NCI-H446 treated with DMSO at 0.1 percent for 48 hours (cell line): ENCODE data around the gene NCAPG2.
"Not testable (repeated sequence)": the region's sequence is repeated elsewhere in the genome, so short reads cannot be mapped to it uniquely, and the experiment has no call there.

Experiments used
- DNase-seq: peaks from one replicate; lab custom pipeline; 2025; lab: John Stamatoyannopoulos, UW

The NCAPG2 gene

DNA sequence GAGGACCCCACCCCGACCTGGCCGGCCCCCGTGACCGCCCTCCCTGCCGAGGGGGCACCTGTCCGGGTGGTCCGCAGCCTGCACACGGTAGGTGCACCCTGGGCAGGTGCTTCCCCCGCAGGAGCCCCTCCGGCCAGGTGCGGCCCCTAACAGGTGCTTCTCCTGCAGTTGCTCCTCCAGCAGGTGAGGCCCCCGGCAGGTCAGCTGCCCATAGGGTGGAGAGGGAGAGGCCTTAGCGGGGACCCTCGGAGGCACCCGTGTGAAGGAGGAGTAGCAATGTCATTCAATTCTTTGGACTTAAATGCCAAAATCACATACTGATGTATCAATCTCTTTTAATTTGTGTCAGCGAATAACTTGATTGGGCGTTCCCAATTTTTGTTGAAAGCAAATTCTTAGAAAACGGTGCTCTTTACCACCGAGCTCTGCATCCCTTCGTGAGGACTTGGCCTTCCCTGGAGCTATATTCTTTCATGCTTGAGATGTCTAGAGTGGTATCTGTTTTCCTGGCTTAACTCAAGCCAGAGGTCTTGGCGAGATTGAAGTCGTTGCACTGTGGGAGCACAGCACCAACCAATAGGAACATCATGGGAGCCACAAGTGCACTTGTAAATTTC lies 738 bp upstream of the NCAPG2 start:
- no peak for DNase-seq

DNA sequence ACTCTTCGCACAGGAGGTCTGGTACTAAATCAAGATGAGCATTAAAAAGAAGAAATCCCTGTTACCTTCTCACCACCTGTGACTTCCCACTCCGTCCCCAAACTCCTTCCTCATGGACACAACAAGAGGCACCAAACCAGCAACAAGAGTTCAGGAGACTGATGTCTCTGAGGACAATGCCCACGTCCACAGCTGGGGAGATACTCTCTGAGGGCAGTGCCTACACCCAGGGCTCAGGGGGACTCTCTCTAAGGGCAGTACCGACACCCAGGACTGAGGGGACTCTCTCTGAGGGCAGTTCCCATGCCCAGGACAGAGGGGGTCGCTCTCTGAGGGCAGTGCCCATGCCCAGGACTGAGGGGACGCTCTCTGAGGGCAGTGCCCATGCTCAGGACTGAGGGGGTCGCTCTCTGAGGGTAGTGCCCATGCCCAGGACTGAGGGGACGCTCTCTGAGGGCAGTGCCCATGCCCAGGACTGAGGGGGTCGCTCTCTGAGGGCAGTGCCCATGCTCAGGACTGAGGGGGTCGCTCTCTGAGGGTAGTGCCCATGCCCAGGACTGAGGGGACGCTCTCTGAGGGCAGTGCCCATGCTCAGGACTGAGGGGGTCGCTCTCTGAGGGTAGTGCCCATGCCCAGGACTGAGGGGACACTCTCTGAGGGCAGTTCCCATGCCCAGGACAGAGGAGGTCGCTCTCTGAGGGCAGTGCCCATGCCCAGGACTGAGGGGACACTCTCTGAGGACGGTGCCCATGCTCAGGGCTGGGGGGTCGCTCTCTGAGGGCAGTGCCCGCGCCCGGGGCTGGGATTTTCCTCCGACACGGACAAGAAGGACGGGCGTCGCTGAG lies 703 bp downstream of the NCAPG2 start:
- DNase-seq, result not testable (repeated sequence)

DNA sequence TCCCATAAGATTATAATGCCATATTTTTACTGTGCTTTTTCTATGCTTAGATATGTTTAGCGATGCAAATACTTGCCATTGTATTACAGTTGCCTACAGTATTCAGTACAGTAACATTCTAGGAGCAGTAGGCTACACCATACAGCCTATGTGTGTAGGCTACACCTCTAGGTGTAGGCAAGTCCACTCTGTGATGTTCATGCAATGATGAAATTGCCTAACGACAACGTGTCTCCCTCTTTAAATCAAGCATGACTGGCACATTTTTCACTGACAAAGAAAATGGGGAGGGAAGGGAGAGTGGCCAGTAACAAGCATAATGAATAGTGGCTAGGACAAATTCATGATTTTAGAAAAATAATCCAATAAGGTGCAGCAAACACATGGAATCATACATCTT lies 1.7 kb downstream of the NCAPG2 start:
- DNase-seq, result no peak

DNA sequence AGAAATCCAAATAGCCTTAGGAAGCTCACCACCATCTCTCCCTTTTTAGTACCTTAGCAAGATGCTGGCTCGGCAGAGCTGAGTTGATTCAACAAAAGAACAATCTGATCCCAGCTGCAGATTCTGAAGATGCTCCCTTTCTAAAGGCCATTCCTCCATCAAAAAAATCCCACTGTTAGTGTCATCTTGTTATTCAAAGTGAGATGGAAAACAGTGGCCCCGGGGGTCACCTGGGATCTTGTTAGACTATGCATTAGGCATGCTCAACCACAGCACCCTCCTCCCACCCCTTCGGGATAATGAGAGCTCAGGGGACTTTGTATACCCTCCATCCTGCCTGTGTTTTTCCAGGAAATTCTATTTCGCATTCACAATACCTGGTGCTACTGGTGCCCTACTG lies 2.4 kb downstream of the NCAPG2 start:
- no peak for DNase-seq

DNA sequence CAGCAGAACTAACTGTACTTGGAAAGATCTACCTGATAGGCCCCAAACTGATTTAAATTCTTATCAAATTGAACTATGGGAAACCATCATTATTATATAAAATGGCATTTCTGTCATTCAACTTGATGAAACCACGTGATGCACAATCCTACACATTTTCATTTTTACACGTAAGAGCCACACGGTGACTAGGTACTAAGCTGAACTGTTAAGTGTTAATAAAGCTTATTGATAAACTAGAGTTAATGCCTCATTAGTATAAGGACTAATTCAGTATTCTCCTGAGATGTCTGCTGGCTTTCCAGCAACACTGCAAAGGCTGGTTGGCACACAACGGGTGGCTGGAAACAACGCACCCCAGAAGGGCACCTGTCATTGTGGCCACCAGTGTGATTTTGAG lies 4.6 kb downstream of the NCAPG2 start:
- DNase-seq, result no peak

DNA sequence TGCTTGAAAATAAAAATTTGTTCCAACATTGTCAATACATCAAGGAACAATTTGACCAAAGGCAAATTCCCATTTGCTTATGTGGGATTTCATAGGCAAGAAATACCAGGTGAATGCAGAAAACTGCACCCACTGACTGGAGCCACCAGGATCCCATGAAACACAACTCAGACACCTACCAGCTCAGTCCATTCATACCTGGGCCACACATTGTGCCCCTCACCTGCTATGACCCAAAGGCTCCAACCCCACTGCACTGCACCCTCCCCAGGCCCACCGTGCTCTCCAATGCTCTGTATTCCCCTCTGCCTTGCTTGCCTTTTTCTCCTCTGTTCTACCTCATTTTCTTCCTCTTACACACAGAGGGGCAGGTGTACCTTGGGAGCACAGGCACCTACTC lies 5.3 kb downstream of the NCAPG2 start:
- DNase-seq, result no peak

GRCh38 chr7:158698657-158699195 lies 5.9 kb downstream of the NCAPG2 start:
- no peak for DNase-seq

GRCh38 chr7:158697597-158697996 lies 7.0 kb downstream of the NCAPG2 start:
- DNase-seq, result not testable (repeated sequence)

DNA sequence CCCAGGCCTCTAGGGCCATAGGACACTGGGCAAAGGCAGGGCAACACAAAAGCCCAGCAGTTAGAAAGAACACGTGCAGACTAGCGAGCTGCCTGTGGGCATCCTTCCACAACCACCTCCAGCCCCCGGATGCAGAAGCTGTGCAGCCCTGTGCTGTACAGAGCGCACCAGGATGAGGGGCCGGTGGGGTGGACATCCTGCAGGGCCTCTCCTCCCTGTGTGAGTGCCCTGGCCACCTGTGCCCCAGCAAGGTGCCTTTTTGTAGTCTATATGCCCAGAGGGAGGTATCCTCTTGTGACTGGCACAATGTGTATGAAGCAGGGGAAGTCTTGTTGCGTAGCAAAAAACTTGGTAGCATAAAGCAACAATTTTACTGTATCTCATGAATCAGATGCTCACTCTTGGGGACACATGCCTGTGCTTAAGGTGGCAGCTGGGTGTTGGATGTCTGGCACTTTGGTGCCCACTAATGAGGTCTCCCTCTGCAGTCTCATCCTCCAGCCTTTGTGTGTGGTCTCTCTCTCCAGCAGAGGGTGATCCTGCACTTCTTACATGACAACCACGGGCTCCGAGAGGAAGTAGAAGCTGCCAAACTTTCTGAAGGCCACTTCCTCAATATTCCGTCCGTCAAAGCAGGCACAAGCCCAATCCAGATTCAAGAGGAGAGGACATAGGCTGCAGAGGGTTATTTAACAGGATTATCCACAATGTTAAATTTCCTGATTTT lies 8.7 kb downstream of the NCAPG2 start:
- no peak for DNase-seq

DNA sequence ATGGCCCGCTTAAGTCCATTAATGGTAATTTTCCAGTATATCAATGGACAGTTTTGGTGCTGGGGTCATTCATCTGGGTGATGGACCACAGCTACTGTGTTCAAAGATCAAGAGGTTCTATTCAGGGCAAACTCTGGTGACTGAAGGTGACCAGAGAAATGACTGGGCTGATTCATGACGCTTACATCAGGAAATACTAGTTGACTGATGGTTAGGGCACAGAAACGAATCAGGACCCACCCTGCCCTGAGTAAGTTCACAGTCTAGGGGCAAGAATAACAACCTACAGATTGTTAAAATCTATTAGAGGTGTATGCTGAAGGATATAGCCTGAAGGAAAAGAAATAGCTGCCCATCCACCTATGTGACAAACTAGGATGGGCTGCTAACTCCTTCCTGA lies 9.5 kb downstream of the NCAPG2 start:
- DNase-seq, result no peak

GRCh38 chr7:158694650-158695049 lies 10.0 kb downstream of the NCAPG2 start:
- DNase-seq, result no peak

- DNase-seq, result no peak
Measured at GRCh38 chr7:158689488-158689887, 15.1 kb downstream of the NCAPG2 start.

DNA sequence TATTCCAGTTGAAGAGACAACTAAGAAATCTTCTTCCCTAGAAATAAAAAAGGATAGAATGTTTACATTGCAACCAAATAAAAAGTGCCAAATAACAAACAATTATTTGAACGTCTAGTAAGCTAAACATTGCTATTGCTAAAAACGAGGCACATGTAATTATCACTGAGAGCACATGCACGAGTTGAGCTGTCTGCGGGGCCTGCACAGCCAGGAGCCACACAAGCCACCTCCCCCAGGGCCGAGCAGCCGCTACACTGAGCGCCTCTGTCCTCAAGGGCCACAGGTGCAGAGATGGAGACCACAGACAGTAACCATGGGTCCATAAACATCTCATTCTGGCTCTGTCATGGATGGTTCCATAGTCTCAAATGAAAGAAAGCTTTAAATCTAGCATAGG lies 17.2 kb downstream of the NCAPG2 start:
- no peak for DNase-seq

DNA sequence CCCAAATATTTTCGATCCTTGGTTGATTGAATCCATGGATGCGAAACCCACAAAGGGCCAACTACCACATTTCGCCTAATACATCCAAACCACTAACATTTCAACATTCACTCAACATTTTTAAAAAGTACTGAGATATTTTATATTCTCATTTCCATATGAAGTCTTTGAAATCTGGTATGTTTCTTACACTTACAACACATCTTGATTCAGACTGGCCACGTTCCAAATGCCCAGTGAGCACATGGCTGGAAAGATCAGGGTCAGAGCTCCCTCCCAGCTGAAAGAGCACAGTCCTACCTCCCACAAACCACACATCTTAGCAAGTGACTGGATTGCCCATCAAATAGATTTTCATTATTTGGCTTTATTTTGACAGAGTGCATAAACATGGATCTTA lies 18.9 kb downstream of the NCAPG2 start:
- DNase-seq, result no peak

GRCh38 chr7:158684329-158684728 lies 20.3 kb downstream of the NCAPG2 start:
- DNase-seq, result no peak

DNA sequence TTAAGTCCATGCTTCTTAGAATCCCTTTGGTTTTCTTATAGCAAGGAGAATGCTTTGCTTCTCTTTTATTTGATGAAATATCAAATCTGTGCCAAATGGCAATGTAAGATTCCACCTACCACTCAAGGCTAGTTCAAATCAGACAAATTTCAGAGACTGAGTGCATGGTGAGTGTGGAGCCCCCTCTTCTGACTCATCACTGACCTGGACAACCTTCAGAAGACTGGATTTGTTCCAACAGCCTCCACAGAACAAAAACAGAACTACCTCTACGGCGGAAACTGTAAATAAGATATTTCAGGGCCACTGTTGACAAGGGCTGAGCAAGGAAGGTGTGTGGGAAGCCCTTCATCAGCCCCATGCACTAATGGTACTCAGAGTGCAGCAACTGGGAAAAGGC lies 21.1 kb downstream of the NCAPG2 start:
- no peak for DNase-seq

DNA sequence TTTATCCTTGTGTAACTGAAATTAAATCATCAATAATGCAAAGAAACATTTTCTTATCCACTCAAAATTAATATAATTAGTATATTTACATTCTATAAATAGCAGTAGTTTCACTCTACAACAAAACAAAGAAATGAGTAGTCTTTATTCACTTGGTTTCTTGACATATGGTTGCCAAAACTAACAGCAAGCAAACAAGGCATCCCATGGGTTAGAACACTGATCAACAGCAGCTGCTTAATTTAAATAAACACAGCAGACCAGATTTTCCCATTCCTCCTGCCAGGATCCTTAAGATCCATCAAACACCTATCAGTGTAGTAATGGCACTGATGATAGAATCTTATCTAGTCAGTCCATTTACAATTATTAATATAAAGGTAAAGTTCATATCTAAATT lies 22.1 kb downstream of the NCAPG2 start:
- no peak for DNase-seq

GRCh38 chr7:158680754-158681153 lies 23.9 kb downstream of the NCAPG2 start:
- DNase-seq, result no peak

DNA sequence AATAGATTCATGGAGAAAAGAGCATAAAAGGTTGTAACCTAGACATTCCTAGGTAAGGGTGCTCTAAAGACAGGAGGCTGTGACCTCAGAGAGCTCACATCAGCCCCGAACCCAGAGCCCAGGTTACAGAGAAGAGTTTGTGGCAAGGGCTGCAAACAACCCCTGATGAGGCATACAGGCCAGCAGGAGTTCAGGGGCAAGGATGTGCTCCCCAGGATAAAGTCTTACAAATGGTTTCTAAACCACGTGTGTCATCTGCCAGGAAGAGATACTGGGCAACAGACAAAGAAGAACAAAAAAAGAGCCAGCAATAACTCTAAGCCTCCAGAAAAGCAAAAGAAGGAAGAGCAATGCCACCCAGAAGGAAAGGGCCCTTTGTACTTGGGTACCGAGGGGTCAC lies 27.7 kb downstream of the NCAPG2 start:
- DNase-seq, result no peak

DNA sequence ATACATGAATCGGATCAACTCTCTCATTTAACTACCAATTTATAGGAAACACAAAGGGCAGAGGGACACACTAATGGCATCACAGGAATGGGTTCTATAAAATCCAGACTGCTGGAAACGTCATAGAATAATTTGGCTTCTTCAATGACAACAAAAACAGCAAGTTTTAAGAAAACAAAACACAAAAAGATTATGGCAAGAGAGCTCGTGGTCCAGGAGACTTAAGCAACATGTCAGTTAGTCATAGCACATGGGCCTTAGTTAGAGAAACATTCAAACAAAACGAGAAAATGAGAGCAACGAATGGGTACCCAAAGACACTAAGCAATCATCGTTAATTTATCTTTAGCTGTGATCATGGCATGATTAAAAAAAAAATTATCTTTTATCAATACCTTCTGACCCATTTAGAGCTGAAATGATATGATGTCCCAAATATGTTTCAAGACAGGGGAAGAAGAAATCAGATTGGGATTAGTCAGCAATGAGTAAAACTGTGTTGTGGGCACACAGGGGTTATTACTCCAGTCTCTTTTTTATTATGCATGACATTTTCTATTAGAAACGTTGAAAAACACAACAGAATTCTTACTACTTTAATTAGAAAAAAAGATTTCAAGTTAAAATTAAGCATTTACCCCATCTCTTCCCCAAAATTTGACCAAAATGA lies 28.3 kb downstream of the NCAPG2 start:
- DNase-seq, result no peak

DNA sequence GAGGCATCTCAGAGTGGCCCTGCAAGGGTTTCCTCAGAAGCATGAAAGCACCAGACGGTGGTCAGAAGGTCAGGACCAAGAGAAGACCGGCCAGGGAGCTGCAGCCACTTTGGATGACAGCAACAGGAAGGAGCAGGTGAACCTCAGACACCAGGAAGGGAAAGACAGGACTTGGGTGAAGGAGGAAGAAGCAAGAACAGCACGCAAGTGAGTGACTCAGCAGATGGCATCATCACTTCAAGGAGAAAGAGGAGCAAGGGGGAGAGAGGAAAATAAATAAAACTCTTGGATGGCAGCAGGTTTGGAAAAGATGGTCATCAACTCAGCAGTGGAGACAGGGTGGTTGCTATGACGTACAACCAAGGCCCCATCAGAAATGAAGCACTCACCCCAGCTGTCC lies 31.6 kb downstream of the NCAPG2 start:
- DNase-seq, result no peak

DNA sequence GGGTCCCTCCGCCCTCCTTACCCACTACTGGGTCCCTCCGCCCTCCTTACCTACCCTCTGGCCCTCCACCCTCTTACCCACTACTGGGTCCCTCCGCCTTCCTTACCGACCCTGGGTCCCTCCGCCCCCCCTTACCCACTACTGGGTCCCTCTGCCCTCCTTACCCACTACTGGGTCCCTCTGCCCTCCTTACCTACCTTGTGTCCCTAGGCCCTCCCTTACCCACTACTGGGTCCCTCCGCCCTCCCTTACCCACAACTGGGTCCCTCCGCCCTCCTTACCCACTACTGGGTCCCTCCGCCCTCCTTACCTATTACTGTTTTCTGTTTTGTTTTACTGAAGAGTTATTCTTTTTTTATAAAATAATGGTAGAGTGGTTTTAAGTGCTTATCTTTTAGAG lies 36.5 kb downstream of the NCAPG2 start:
- DNase-seq, result not testable (repeated sequence)
